ENCODE data around the gene KRABD2.
"Not testable (repeated sequence)": the region's sequence is repeated elsewhere in the genome, so short reads cannot be mapped to it uniquely, and the experiment has no call there.

DNA sequence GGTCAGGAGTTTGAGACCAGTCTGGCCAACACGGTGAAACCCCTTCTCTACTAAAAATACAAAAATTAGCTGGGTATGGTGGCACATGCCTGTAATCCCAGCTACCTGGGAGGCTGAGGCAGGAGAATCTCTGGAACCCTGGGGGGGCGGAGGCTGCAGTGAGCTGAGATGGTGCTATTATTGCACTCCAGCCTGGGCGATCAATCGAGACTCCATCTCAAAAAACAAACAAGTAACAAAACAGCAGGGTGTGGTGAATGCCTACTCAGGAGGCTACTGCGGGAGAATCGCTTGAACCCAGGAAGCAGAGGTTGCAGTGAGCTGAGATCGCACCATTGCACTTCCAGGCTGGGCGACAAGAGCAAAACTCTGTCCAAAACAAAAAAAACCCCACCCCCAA is 1.6 kb upstream of the KRABD2 start:
- TF ChIP-seq, protein P1, sequence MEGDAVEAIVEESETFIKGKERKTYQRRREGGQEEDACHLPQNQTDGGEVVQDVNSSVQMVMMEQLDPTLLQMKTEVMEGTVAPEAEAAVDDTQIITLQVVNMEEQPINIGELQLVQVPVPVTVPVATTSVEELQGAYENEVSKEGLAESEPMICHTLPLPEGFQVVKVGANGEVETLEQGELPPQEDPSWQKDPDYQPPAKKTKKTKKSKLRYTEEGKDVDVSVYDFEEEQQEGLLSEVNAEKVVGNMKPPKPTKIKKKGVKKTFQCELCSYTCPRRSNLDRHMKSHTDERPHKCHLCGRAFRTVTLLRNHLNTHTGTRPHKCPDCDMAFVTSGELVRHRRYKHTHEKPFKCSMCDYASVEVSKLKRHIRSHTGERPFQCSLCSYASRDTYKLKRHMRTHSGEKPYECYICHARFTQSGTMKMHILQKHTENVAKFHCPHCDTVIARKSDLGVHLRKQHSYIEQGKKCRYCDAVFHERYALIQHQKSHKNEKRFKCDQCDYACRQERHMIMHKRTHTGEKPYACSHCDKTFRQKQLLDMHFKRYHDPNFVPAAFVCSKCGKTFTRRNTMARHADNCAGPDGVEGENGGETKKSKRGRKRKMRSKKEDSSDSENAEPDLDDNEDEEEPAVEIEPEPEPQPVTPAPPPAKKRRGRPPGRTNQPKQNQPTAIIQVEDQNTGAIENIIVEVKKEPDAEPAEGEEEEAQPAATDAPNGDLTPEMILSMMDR (IDR thresholded peaks at IDR 0.05) = not testable (repeated sequence)
- TF ChIP-seq POLR2A (IDR thresholded peaks at IDR 0.05) = not testable (repeated sequence)

Data from vagina (tissue), 2 donors.